GM19463 (cell line): ENCODE measurements around the gene NQO1.
"Not testable (repeated sequence)": the region's sequence is repeated elsewhere in the genome, so short reads cannot be mapped to it uniquely, and the experiment has no call there.

Source experiments
- ATAC-seq: cut with Tn5 transposase; IDR thresholded peaks from one replicate; pipeline ENCODE4 v1.9.1; 2021; ENCODE audit warnings: mild to moderate bottlenecking, moderate library complexity; ENCODE audit not compliant: unreplicated experiment

NQO1 gene

DNA sequence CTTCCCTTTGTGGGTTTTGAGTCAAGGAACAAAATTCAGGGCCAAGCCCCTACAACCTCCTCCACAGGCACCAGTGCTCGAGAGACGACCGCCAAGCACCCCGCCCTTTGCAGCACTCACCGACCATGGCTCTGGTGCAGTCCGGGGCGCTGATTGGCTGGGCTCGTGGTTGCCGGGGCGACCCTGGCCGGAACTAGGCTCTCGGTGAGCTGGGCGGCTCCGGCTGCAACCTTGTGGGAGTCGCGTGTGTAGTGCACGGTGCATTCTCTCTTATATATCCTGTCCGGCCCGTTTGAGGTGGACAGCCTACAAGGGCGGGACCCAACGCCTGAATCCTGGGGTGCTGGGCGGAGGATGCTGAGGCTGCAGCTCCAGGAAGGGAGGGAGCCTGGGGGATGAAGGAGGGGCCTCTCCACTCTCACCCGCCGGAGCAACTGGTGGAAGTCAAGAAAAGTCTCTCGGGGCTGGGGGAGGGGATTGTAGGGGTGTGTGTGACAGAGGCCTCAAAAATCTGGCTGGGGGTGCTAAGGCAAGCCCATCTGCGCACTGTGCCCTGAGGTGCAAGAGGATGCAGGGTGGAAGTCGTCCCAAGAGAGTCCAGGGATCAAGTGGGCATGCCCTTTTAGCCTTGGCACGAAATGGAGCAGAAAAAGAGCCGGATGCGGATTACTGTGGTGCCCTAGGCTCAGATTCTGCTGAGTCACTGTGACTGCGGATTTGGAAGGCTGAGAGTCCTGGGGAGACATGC lies at the start of gene NQO1:
Gene NQO1, minus strand, starts transcription at position 248 of the 748 bp plus-strand sequence. Its CDS starts 121 bp downstream, at position 127.
- ATAC-seq: peak; percentile 99

DNA sequence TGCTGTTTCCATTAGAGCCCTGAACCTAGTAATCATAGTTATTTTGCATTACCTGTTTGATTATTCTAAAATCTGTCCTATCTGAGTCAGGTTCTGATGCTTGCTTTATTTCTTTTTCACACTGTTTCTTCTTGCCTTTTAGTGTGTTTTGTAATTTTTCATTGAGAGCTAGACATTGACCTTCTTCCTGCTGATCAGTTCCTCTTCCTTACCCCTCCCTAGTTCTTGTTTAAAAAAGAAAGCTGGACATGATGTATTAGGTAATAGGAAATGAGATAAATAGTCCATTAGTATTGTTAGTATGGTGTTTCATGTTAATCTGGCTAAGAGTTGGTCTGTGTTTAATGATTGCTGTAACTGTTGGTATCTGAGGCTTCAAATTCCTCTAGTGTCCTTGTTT lies 49.2 kb upstream of the NQO1 start:
- ATAC-seq: no peak

DNA sequence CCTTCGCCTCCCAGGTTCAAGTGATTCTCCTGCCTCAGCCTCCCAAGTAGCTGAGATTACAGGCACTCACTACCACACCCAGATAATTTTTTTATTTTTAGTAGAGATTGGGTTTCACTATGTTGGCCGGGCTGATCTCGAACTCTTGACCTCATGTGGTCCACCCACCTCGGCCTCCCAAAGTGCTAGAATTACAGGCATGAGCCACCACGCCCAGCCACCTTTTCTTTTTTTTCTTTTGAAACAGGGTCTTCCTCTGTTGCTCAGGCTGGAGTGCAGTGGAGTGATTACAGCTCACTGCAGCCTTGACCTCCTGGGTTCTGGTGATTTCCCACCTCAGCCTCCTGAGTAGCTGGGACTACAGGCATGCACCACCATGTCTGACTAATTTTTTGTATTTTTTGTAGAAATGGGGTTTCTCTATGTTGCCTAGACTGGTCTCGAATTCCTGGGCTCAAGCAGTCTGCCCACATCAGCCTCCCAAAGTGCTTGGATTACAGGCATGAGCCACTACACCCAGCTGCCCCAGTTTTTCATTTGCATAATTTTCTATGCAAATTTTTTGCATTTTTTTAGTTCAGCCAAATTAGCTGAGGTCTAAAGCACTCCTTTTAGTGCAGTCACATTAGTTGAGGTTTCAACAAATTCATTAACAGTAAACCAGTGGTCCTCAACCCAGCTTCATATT lies 47.0 kb upstream of the NQO1 start:
- peak; percentile 57 for ATAC-seq

DNA sequence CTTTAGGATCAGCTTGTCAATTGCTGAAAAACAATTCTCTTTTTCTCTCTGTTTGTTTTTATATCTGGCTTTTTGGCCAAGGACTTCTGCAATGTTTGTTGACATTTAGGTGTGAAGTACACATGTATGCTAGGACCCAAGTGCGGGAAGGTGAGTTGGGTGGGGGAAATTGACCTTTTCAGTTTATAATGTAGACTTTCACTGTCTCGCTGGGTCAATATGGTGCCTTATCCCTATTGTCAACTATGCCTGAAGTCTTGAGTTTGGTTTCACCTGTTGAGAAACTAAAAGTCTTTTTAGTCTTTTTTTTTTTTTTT lies 45.2 kb upstream of the NQO1 start:
- ATAC-seq: no peak

DNA sequence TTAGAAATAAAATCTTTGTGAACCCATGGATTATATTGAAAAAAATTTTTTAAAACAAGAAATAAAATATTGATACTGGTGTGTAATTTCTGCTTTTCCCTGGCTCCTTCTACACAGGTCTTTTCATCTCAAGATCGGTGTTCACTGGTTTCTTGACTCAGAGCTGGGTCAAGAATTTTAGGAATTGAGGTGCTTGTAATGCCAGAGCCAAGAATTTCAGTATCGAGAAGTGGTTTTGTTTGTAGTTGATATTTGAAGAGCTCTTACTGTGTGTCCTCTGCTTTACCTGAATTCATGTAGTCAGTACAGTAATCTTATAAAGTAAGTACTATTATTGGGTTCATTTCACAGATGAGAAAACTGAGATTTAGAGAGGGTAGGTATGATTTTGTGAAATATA lies 43.0 kb upstream of the NQO1 start:
- ATAC-seq: no peak

DNA sequence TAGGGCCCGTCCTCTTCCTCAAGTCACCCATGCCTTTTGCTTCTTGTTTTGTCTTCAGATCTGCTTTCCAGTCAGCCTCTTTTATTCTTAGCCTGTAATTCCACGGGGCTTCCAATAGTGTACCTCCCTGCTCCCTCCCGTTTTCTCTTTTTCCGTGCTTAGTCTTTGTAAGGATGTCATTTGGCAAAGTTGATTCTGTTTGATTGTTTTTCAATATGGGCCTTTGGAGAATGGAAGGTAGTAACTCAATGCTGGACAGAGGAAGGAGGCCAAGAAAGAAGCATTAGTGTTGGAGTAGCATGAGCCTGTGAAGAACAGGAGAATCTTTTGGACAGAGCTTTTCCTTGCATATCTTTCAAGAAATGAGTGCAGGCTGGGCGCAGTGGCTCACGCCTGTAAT lies 42.3 kb upstream of the NQO1 start:
- no peak for ATAC-seq

DNA sequence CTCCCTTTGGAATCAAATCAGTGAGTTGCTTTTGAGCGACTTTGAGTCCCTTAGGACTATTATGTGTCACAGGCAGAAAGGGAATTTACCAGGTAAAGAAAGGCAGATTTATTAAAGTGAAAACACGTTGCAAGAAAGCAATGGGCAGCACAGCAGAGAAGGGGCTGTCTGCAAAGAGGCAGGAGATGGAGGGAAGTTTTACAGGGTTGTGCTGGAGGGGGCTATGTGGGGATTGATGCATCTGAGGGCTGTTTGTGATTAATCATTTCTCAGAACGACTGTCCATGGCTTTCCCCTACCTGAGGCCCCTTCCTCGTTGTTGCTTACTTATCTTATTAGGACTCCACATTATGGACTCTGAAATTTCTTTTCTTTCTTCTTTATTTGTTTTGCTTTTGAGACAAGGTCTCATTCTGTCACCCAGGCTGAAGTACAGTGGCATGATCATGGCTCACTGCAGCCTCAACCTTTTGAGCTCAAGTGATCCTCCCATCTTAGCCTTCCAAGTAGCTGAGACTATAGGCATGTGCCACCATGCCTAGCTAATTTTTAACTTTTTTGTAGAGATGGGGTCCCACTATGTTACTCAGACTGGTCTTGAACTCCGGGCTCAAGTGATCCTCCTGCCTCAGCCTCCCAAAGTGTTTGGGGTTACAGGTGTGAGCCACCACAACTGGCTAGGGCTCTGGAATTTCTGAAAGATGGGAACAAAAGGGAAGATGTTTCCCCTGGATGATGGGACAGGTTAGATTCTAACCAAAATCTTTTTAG lies 41.3 kb upstream of the NQO1 start:
- no peak for ATAC-seq

DNA sequence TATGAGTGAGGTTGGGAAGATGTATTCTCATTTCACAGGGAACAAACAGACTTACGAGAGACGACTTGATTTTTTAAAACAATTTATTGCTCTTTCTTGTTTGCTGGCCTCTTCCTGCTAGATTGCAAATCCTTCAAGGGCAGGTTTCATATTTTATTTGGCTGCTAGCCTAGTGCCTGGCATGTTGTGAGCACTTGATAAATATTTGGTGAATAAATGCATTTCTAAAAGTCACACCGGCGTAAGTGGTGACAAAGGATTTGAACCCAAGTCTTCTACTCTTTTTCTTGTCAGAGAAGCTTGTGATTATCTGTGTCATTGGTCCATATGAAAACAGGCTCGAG lies 37.2 kb upstream of the NQO1 start:
- ATAC-seq: no peak

DNA sequence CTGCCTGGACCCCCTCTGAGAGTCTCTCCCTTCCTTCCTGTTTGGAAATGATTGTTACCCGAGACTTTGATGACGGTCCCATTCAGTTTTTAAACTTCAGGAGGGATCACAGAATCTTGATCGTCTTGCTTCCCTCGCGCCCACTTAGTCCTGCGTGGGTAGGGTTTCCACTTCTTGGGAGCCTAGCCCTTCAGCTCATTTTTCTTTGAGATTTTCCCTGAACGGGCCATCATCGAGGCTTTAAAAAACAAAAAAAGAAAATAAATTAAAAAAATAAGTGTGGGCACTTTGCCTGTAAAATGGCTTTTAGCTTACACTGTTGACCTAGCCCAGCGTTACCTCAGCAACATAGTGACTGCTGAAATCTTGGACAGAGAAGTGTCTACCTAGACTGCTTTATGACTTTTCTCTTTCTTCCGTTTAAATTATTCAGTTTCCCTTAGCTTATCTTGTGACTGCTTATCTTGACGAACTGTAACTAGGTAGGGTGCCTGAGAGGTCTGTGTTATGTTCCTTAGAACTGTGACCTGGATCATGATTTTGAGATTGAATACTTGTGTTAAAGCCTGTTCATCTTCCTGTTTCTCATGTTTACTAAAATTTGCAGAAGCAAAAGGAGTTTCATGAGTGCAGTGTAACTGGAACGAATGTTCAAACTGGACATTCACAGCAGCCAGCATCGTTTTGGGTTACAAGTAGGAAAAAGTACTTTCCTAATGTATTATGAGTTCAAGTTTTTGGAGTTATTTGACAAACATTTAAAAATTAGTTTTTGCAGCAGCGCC lies 36.6 kb upstream of the NQO1 start:
- ATAC-seq: no peak

DNA sequence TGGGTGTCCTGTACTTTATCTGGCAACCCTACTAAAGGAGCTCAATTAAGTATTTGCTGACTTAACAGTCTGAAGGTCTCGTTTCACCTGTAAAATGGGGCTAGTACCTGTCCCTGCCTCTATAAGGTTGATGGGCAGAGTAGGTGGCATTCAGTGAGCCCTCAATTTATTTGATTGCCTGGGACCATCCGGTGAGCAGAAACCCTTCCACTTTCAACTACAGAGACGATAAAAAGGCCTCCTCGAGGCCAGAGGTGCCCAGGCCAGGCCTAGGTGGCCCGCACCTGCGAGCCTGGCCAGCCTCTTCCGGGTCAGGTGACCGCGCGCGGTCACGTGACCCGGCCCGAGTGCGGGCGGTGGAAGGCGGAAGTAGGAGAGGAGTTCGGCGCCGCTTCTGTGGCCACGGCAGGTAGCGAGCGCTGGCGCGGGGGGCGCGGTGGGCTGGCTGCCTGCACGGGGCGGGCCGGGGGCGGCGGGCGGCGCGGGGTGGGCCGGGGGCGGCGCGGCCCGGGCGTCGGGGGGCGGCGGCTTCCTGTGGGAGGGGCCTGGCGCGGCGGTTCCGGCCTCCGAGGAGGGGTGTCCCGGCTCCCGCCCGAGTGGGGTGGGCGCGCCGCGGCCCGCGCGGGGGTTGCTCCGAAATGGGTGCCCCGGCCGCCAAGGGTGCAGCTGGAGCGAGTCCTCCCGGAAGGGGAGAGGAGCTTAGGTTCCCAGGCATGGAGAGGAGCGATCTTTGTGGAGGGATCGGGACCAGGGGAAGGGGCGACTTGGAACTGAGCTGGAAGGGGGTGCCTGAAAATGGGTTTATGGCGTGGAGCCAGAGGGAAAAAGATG lies 35.8 kb upstream of the NQO1 start, which contains the start of gene WWP2:
Gene WWP2, plus strand, starts transcription at position 350 of the 831 bp plus-strand sequence. CDS start 24,679 bp downstream, outside the sequence.
- ATAC-seq: peak; percentile 84

DNA sequence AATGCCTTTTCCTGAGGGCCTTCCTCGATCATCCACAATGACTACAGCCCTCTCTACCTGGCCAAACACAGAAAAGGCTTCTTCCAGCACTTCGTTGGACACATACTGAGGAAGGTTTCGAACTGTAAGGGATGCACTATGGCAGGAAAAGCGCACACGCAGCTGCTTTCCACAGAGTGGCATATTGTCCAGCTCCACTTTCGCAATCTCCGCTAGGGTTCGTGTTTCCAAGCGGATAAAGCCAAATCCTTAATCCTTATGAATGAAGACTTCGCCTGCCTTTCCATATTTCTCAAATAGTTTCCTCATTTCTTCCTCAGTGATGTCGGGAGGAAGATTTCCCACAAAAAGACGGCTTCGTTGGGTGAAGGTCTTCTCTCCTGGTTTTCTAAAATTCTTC lies 31.0 kb upstream of the NQO1 start:
- not testable (repeated sequence) for ATAC-seq

DNA sequence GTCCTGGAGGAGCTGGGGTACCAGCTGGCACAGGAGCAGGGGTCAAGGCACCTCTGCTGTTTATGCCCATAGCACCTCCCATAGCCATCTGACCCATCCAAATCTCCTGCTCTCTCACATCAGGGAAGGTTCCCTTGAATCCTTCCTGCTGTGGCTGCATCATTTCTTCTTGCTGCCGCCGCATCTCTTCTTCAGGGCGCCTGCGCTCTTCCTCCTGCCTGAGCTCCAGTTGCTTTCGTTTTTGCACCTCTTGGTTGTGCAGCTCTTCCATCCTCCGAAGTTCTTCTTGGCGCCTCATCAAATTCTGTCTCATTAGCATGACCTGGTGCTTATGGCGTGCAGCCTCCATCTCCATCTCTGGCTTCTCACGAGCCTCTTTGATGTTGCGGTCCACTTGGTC lies 30.3 kb upstream of the NQO1 start:
- no peak for ATAC-seq

DNA sequence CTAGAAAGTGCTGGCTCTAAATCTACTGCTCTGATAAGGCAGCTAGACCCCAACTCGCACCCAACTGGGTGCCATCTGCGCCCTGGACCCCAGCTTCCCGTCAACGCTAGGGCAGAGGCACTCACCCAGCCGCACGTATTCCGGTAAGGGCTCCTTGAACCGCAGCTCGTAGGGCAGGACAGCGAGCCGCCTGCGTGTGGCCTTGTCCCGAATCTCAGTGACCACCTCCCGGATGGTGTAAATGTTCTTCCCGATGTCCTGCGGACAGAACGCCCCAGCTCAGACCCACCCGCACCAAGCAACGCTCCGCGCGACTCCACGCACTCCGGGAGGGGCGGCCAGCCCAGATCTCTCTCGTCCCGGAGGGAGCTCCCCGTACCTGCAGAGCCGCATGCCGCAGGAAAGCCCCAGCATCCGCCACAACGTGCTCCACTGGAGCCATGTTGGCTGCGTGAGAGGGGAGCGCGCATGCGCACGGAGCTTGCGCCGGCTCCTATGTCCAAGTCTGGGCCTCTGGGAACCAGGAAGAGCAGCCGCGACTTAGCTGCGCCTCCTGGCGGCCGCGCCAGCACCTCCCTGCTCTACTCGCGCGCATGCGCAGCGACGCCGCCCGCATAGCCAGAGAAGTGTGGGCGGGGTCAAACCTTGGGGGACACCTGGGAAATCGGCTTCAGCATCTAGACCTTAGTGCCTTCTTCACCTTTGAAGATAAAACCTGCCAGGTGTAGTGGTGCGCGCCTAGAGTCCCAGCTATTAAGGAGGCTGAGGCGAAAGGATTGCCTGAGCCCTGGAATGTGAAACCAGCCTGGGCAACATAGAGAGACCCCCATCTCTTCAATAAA lies 28.3 kb upstream of the NQO1 start, which contains the start of gene NOB1:
Gene NOB1, minus strand, starts transcription at position 458 of the 842 bp plus-strand sequence. Its CDS starts 16 bp downstream, at position 442.
- ATAC-seq: peak; percentile 96

DNA sequence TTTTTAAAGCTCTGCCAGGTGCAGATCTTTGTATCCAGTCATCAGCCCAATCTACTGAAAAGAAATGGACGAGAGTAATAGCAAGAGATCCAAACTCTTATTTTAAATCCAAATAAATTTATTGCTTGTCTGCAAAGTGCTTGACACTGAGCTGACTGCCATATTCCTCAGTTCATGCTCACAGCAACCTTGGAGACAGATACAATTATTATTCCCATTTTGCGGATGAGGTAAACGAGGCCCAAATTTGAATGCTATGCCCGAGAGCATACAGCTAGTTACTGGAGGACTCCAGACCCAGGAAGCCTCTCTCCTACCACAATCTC lies 27.7 kb upstream of the NQO1 start:
- no peak for ATAC-seq

DNA sequence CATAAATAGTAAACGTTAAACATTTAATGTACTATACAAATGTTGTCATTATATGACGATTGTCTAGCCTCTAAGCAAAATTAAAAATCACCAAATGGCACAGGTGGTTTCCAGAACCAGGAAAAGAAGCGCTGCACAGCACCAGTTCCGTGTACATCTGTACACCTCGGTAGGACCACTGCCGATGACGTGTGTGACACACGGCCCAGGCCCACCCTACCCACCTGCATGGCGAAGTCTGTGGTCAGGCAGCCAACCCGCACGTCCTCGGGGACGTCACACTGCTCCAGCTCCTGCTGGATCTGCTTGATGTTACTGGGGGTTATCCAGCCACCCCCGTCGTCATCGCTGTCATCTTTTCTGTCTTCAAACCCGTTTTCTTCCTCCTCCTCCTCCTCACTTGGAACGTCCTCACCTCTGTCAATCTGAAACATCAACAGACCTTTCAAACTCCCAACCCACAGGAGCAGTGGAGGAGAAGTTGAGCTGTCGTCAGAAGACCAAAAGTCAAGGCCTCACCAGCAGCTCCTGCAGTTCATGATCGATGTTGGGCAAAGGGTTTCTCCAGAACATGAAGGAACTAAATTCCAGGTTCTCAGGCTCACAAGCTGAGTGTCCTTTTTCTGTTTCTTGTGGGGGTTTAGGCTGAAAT lies 22.5 kb upstream of the NQO1 start:
- no peak for ATAC-seq

DNA sequence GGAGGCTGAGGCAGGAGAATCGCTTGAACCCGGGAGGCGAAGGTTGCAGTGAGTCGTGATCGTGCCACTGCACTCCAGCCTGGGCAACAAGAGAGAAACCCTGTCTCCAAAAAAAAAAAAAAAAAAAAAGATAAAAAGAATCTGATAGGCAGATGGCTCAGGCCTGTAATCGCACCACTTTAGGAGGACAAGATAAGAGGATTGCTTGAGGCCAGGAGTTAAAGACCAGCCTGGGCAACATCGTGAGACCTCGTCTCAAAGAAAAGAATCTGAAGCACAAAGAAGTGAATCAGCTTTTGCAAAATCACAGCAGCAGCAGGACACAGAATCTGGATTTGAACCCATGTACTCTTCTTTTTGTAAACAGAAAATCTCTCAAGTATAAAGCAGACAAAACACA lies 20.8 kb upstream of the NQO1 start:
- ATAC-seq: no peak

DNA sequence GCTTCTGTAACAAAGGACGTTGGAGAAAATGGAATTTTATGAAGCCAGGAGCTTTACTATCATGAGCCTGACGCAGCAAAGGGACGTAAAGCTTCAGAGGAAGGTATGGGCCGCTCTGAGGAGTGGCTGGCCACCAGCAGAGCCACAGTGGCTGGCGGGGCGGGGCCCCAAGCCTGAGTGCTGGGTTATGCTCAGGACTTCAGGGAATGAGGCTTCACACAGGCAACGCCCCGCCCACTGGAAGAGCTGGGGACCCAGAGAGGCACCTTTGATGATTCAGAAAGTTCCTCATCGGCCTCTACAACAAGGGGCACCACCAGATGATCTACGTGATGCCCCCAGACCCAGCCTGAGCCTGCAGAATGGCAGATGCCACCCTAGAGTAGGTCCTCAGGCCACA lies 19.6 kb upstream of the NQO1 start:
- ATAC-seq: no peak

DNA sequence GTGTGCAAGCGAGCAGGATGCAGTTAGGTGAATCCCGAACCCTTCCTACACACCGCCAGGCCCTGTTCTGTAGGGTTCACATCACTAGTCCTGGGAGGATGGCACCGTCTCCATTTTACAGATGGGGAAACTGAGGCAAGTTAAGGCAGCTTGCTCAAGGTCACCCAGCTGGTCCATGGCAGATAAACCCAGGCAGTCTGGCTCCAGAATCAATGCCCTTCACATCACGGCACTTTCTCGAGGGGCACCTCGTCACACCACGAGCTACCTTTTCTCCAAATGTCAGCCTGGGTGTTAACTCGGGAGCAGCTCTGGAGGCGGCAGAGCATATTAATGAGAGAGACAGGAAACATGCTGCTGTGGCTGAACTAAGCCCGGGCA lies 18.9 kb upstream of the NQO1 start:
- ATAC-seq: no peak
